K562 (cell line): ENCODE measurements around the gene ATP8A1. TPM values are rescaled to one million over a fixed set of nuclear protein-coding genes. Genes with fewer than 3 reads are reported as not detected.

Experiments used
- ATAC-seq: fragments of 200-7000 bp; cut with Tn5 transposase; 3 replicates; pipeline ENCODE4 v1.9.1; 2020; ENCODE audit warnings: moderate library complexity
- BruUV-seq: library from RNA; stranded (reverse); fragments of 400-500 nt; replicated peaks from 2 replicates; lab custom pipeline; 2021; lab: Mats Ljungman, UMichigan
- CTCF ChIA-PET: fragments of 300-600 bp; formaldehyde crosslinking; extraction: SDS; loops from one replicate; lab custom pipeline; 2021; ENCODE audit warnings: low intra/inter-chr PET ratio; lab: Yijun Ruan, JAX
- POLR2A ChIA-PET: fragments of 300-600, 350-650 bp; sonication (Branson Sonifier 250); formaldehyde crosslinking; extraction: SDS; loops from one replicate; lab custom pipeline; 2021; ENCODE audit warnings: antibody characterized with exemption, inconsistent platforms; lab: Yijun Ruan, JAX
- DNase-seq, 4 experiments: peaks; one replicate each; pipeline versions ENCODE4 v3.0.0 to v3.0.0-alpha.2; 2011 to 2018; ENCODE audit warnings: low spot score in 3 of 4, mixed read lengths in 3 of 4; ENCODE audit errors: extremely low read depth in 1 of 4
- FAIRE-seq: peaks from 2 replicates; lab custom pipeline; 2011; peaks lifted over from hg19 to GRCh38; lab: Jason Lieb, UNC
- H2AFZ ChIP-seq: 2 replicates; pipeline ENCODE4 v1.6.0; 2011; ENCODE audit warnings: low read depth, low read length, control low read depth, inconsistent platforms
- H3K27ac ChIP-seq: fragments of 200-600 bp; 3 replicates; pipeline ENCODE4 v1.8.0; 2011; ENCODE audit warnings: low read depth, mild to moderate bottlenecking, control low read depth, inconsistent platforms, low read length, moderate library complexity, mixed read lengths; ENCODE audit errors: extremely low read depth
- H3K27me3 ChIP-seq, 2 experiments: fragments of 300-600 bp in 1 of 2; 2 replicates in 1 of 2; 3 replicates in 1 of 2; pipeline versions ENCODE4 v1.6.0 to v1.8.0; 2011; ENCODE audit warnings: inconsistent platforms in 2 of 2, low read length in 2 of 2, mild to moderate bottlenecking in 1 of 2, mixed read lengths in 1 of 2, moderate library complexity in 1 of 2; ENCODE audit not compliant: control insufficient read depth in 2 of 2, insufficient read depth in 2 of 2
- H3K36me3 ChIP-seq: fragments of 300-600 bp; 3 replicates; pipeline ENCODE4 v1.8.0; 2011; ENCODE audit warnings: mild to moderate bottlenecking, low read length, inconsistent platforms; ENCODE audit not compliant: control insufficient read depth, insufficient read depth
- H3K4me1 ChIP-seq, 2 experiments: fragments of 200-600 bp in 1 of 2; replicated peaks in 1 of 2; 2 replicates in 1 of 2; 3 replicates in 1 of 2; pipeline versions ENCODE4 v1.5.1 to v1.8.0; 2011; ENCODE audit warnings: inconsistent platforms in 2 of 2, low read length in 2 of 2, mild to moderate bottlenecking in 1 of 2, mixed read lengths in 1 of 2, moderate library complexity in 1 of 2; ENCODE audit not compliant: control insufficient read depth in 2 of 2, insufficient read depth in 2 of 2
- H3K4me2 ChIP-seq: 2 replicates; pipeline ENCODE4 v1.6.1; 2011; ENCODE audit warnings: low read length, control low read depth, inconsistent platforms, mixed read lengths; ENCODE audit not compliant: insufficient read depth
- H3K4me3 ChIP-seq: fragments of 200-600 bp; sonication (generic), shearing (Covaris generic); 2 replicates; pipeline ENCODE4 v1.5.1; 2016; ENCODE audit warnings: control low read depth, inconsistent platforms
- H3K79me2 ChIP-seq: fragments of 200-600 bp; 3 replicates; pipeline ENCODE4 v1.8.0; 2011; ENCODE audit warnings: low read length, inconsistent platforms; ENCODE audit not compliant: control insufficient read depth, insufficient read depth
- H3K9ac ChIP-seq, 2 experiments: 2 replicates each; pipeline versions ENCODE4 v1.6.0 to v1.6.1; 2011; ENCODE audit warnings: low read depth in 2 of 2, low read length in 2 of 2, control low read depth in 1 of 2, inconsistent platforms in 1 of 2, mild to moderate bottlenecking in 1 of 2, mixed read lengths in 1 of 2; ENCODE audit not compliant: insufficient read depth in 1 of 2
- H3K9me1 ChIP-seq: one replicate; pipeline ENCODE4 v1.6.0; 2011; ENCODE audit warnings: inconsistent platforms, mild to moderate bottlenecking, low read length, moderate library complexity; ENCODE audit not compliant: control insufficient read depth, insufficient read depth
- H3K9me3 ChIP-seq: replicated peaks from 2 replicates; pipeline ENCODE4 v1.5.1; 2011; ENCODE audit warnings: low read depth, low read length, inconsistent platforms; ENCODE audit not compliant: control insufficient read depth, insufficient read depth
- H4K20me1 ChIP-seq: replicated peaks from 2 replicates; pipeline ENCODE4 v1.6.1; 2011; ENCODE audit warnings: low read length, inconsistent platforms, mixed read lengths; ENCODE audit not compliant: control insufficient read depth, insufficient read depth
- BRD9 ChIP-seq: fragments of 450-650 bp; IDR thresholded peaks from 2 replicates; pipeline ENCODE4 v1.6.1; 2018; ENCODE audit warnings: low read depth; ENCODE audit not compliant: partially characterized antibody
- CTCFL ChIP-seq: IDR thresholded peaks from 2 replicates; pipeline ENCODE4 v1.6.1; 2011; ENCODE audit warnings: borderline replicate concordance, low read depth, mild to moderate bottlenecking, moderate library complexity, low read length; ENCODE audit not compliant: insufficient read depth, poor library complexity, severe bottlenecking
- NFE2L1 ChIP-seq: fragments of 450-650 bp; IDR thresholded peaks from 2 replicates; pipeline ENCODE4 v1.6.1; 2016; ENCODE audit warnings: missing genetic modification characterization, low read depth, mild to moderate bottlenecking, missing compliant biosample characterization, moderate library complexity, borderline replicate concordance
- RREB1 ChIP-seq: fragments of 250-450 bp; sonication (Bioruptor Pico); IDR thresholded peaks from 2 replicates; pipeline ENCODE4 v1.4.0; 2020
- SP2 ChIP-seq: IDR thresholded peaks from 2 replicates; pipeline ENCODE4 v1.6.1; 2011; ENCODE audit warnings: mild to moderate bottlenecking, low read depth, low read length, moderate library complexity; ENCODE audit not compliant: poor library complexity, severe bottlenecking; ENCODE audit errors: extremely low read depth
- ZBED1 ChIP-seq: IDR thresholded peaks from 2 replicates; pipeline ENCODE4 v1.6.1; 2014
- ZNF124 ChIP-seq: sonication (generic); formaldehyde crosslinking; IDR thresholded peaks from 2 replicates; pipeline ENCODE4 v1.8.1; 2022; ENCODE audit warnings: missing genetic modification reagents
- ZNF282 ChIP-seq: sonication (generic); formaldehyde crosslinking; IDR thresholded peaks from 2 replicates; pipeline ENCODE4 v1.8.1; 2023; ENCODE audit warnings: missing genetic modification reagents
- WGBS: fragments of 100-300 bp; shearing (Covaris generic); methylation state at CpG from one replicate; pipeline ENCODE4 v1.1.6; 2016; ENCODE audit warnings: low coverage, mixed read lengths; ENCODE audit not compliant: insufficient coverage; ENCODE audit errors: missing lambda C conversion rate; 5-methylcytosine and 5-hydroxymethylcytosine counted together
- in situ Hi-C: fragments of 300-500 bp; cut with MboI; formaldehyde crosslinking; loops from 4 replicates; pipeline ENCODE4 v1.15.0; 2018; ENCODE audit warnings: inconsistent platforms, mixed read lengths
- intact Hi-C: fragments of 100-400 bp; cut with micrococcal nuclease; formaldehyde crosslinking; loops from 2 replicates; pipeline ENCODE4 v1.14.2; 2022
- polyA plus RNA-seq, 8 experiments: library from polyadenylated mRNA; depleted of rRNA in 4 of 8; stranded (reverse) in 5 of 8; unstranded in 3 of 8; fragments of >200 nt; fragmentation: Nextera tagmentation in 2 of 8; fragmentation: Illumina TruSeq in 1 of 8; extraction: Ambion mirVana in 2 of 8; extraction: Trizol in 1 of 8; gene quantifications; 2 replicates each; pipeline versions ENCODE4 v1.2.1 to v1.2.3, GENCODE V29; 2011 to 2014; ENCODE audit warnings: inconsistent platforms in 1 of 8, missing spikeins in 1 of 8
- total RNA-seq, 7 experiments: library from RNA; depleted of rRNA in 6 of 7; stranded (reverse); fragments of >200 nt in 6 of 7; fragmentation: Illumina TruSeq in 2 of 7; extraction: Trizol in 2 of 7; gene quantifications; 2 replicates each; pipeline versions ENCODE4 v1.2.1 to v1.2.3, GENCODE V29; 2011 to 2021; ENCODE audit warnings: low replicate concordance in 1 of 7

Gene ATP8A1
- total and polyA plus RNA-seq, 9 of the 15 experiments (the other 6 are each of a cell fraction or from before 2014, with no cell fraction given) = 0.05 to 0.29 (median 0.07) TPM; not detected in 2

GRCh38 chr4:42391355-42391664 lies 265.6 kb downstream of the ATP8A1 start:
- Histone ChIP-seq H3K4me2 (no peak overlapping the region), H3K27me3 (peaks cover 0 to 1% of the 10 kb centered on the region in 2 experiments; a peak in 2 of 5 replicates), H2AFZ (no peak overlapping the region), H3K9me1 (no peaks in the 10 kb centered on the region), H3K79me2 (no peaks in the 10 kb centered on the region), H3K27ac (no peak overlapping the region), H3K36me3 (no peaks in the 10 kb centered on the region), H3K4me3 (no peak overlapping the region), H3K9ac (no peak overlapping the region), H4K20me1 (no peaks in the 10 kb centered on the region), H3K4me1 (no peaks in the 10 kb centered on the region), H3K9me3 (no peaks in the 10 kb centered on the region)
- no peak for DNase-seq
- intact Hi-C loops = no loop called here
- ATAC-seq = no peak
- no peak for FAIRE-seq
- ChIA-PET CTCF (no interaction called here), POLR2A (interaction anchor here (0.5 kb wide), 1 partner anchor 49 kb away, joined by 3 read pairs; no protein-coding TSS in a partner anchor)
- no TSS peak for BruUV-seq
- in situ Hi-C loops = no loop called here
- WGBS = 0% methylated on average over 2 of the region's 2 CpGs
- TF ChIP-seq ZNF282 (CRISPR knock-in tag) (no peak), ZBED1 (no peak), NFE2L1 (tag) (no peak), CTCFL (no peak), RREB1 (no peak), ZNF124 (no peak), SP2 (no peak), BRD9 (no peak)
